GM23248 (cell line): ENCODE data around the gene ANKRD35. TPM values are rescaled to one million over a fixed set of nuclear protein-coding genes. Genes with fewer than 3 reads are reported as not detected.
A peak's percentile ranks its signal among the peaks of the same experiment; 100 is the strongest.

ENCODE experiments used
- DNase-seq: peaks from one replicate; pipeline ENCODE4 v3.0.0-alpha.2; 2015
- H2AFZ ChIP-seq: fragments of 200-600 bp; sonication (generic); 2 replicates; pipeline ENCODE4 v1.6.1; 2016; ENCODE audit warnings: antibody characterized with exemption
- H3F3A ChIP-seq: fragments of 200-600 bp; sonication (generic); 2 replicates; pipeline ENCODE4 v1.6.1; 2016; ENCODE audit warnings: mild to moderate bottlenecking, antibody characterized with exemption, mixed run types; ENCODE audit not compliant: insufficient read depth
- H3K27ac ChIP-seq: fragments of 200-600 bp; sonication (generic); 2 replicates; pipeline ENCODE4 v1.5.1; 2016; ENCODE audit warnings: mild to moderate bottlenecking
- H3K27me3 ChIP-seq: fragments of 200-600 bp; sonication (generic); replicated peaks from 2 replicates; pipeline ENCODE4 v1.6.1; 2016; ENCODE audit warnings: mild to moderate bottlenecking; ENCODE audit not compliant: insufficient read depth
- H3K36me3 ChIP-seq: fragments of 200-600 bp; sonication (generic); 2 replicates; pipeline ENCODE4 v1.6.1; 2016; ENCODE audit warnings: low read depth, mild to moderate bottlenecking
- H3K4me1 ChIP-seq: fragments of 200-600 bp; sonication (generic); 2 replicates; pipeline ENCODE4 v1.6.1; 2016; ENCODE audit warnings: mild to moderate bottlenecking; ENCODE audit not compliant: insufficient read depth
- H3K4me2 ChIP-seq: fragments of 200-600 bp; sonication (generic); one replicate; pipeline ENCODE4 v1.6.1; 2016; ENCODE audit warnings: mild to moderate bottlenecking; ENCODE audit not compliant: unreplicated experiment
- H3K4me3 ChIP-seq: fragments of 200-600 bp; sonication (generic); 2 replicates; pipeline ENCODE4 v1.5.1; 2016; ENCODE audit warnings: mild to moderate bottlenecking
- H3K79me2 ChIP-seq: fragments of 200-600 bp; sonication (generic); 2 replicates; pipeline ENCODE4 v1.6.1; 2016; ENCODE audit warnings: mild to moderate bottlenecking; ENCODE audit not compliant: insufficient read depth
- H3K9ac ChIP-seq: fragments of 200-600 bp; sonication (generic); 2 replicates; pipeline ENCODE4 v1.6.1; 2016; ENCODE audit warnings: mild to moderate bottlenecking
- H3K9me2 ChIP-seq: fragments of 200-600 bp; sonication (generic); 2 replicates; pipeline ENCODE4 v1.6.1; 2016; ENCODE audit warnings: mixed run types, mild to moderate bottlenecking, moderate library complexity; ENCODE audit not compliant: insufficient read depth
- H3K9me3 ChIP-seq: fragments of 200-600 bp; sonication (generic); one replicate; pipeline ENCODE4 v1.6.1; 2017; ENCODE audit warnings: low read depth
- H4K20me1 ChIP-seq: fragments of 200-600 bp; sonication (generic); 2 replicates; pipeline ENCODE4 v1.6.0; 2016; ENCODE audit not compliant: insufficient read depth
- EZH2 ChIP-seq: fragments of 200-600 bp; sonication (generic); IDR thresholded peaks from 2 replicates; pipeline ENCODE4 v1.6.1; 2018; ENCODE audit warnings: antibody characterized with exemption, mild to moderate bottlenecking; ENCODE audit not compliant: insufficient read depth, poor library complexity, severe bottlenecking
- EZH2phosphoT487 ChIP-seq: fragments of 200-600 bp; sonication (generic); IDR thresholded peaks from 2 replicates; pipeline ENCODE4 v1.6.1; 2018; ENCODE audit warnings: antibody characterized with exemption, moderate library complexity, mild to moderate bottlenecking, low read depth; ENCODE audit not compliant: insufficient read depth
- WGBS, 2 experiments: methylation state at CpG; one replicate each; pipeline ENCODE4 v1.1.6; 2015 to 2017; ENCODE audit warnings: low lambda C conversion rate in 2 of 2, low coverage in 1 of 2; ENCODE audit errors: missing lambda C conversion rate in 2 of 2; 5-methylcytosine and 5-hydroxymethylcytosine counted together
- in situ Hi-C: fragments of 300-500 bp; cut with MboI; formaldehyde crosslinking; loops from 2 replicates; pipeline ENCODE4 v1.15.0; 2020
- polyA plus RNA-seq: library from polyadenylated mRNA; unstranded; fragments of >200 nt; fragmentation: Nextera tagmentation; extraction: Ambion mirVana; gene quantifications from 2 replicates; pipeline ENCODE4 v1.2.1, GENCODE V29; 2016
- total RNA-seq: library from RNA; depleted of rRNA; stranded (reverse); fragments of >200 nt; shearing (Covaris generic); gene quantifications from 2 replicates; pipeline ENCODE4 v1.2.3, GENCODE V29; 2014

The ANKRD35 gene
- total and polyA plus RNA-seq, 2 experiments from 2014 or later, result 0.65 to 3.4 TPM

- H3K27ac ChIP-seq, result no peak overlapping the region
- H4K20me1 ChIP-seq, result no peaks in the 10 kb centered on the region
- H3K4me3 ChIP-seq, result no peak overlapping the region
- no peaks in the 10 kb centered on the region for H3F3A ChIP-seq
- in situ Hi-C loops, result no loop called here
- no peaks in the 10 kb centered on the region for H3K27me3 ChIP-seq
- no peak for DNase-seq
- no peaks in the 10 kb centered on the region for H3K9me2 ChIP-seq
- H2AFZ ChIP-seq, result no peak overlapping the region
- peaks cover under 1% of the 10 kb centered on the region for H3K79me2 ChIP-seq
- H3K4me2 ChIP-seq, result no peak overlapping the region
- no peak overlapping the region for H3K9ac ChIP-seq
- 52 to 59% methylated on average over 5 of the region's 5 CpGs for WGBS, 2 experiments
- TF ChIP-seq EZH2phosphoT487 (no peak), EZH2 (no peak)
- H3K9me3 ChIP-seq, result no peaks in the 10 kb centered on the region
- H3K4me1 ChIP-seq, result no peaks in the 10 kb centered on the region
- no peaks in the 10 kb centered on the region for H3K36me3 ChIP-seq
Observed at GRCh38 chr1:145863282-145864018, 22.2 kb downstream of the ANKRD35 start.

- in situ Hi-C loops, result loop anchor here (10.0 kb wide), 1 partner anchor 105 kb away; no protein-coding TSS in a partner anchor
Observed at GRCh38 chr1:145859491-145860023, 26.1 kb downstream of the ANKRD35 start.

GRCh38 chr1:145858901-145859490 is 26.7 kb downstream of the ANKRD35 start, which contains the start of gene PIAS3:
Gene PIAS3, minus strand, starts transcription at chr1:145859081. Its CDS starts 91 bp downstream, at chr1:145858990.
- no peak for TF ChIP-seq EZH2
- no peak for TF ChIP-seq EZH2phosphoT487
- Histone ChIP-seq H3K9me3 (no peaks in the 10 kb centered on the region), H3K27me3 (no peaks in the 10 kb centered on the region), H2AFZ (peak within 1 kb of the TSS; percentile 89), H3K4me2 (peak within 1 kb of the TSS; percentile 85), H3K36me3 (peaks cover 20% of the 10 kb centered on the region), H3K4me3 (peak within 1 kb of the TSS; percentile 96), H3K4me1 (peaks cover 11% of the 10 kb centered on the region; the same call in 1 of the 2 replicates), H3F3A (no peaks in the 10 kb centered on the region), H3K9ac (peak within 1 kb of the TSS; percentile 86), H3K9me2 (no peaks in the 10 kb centered on the region), H3K79me2 (peaks cover 26% of the 10 kb centered on the region), H4K20me1 (no peaks in the 10 kb centered on the region), H3K27ac (peak within 1 kb of the TSS; percentile 77)
- in situ Hi-C loops, result loop anchor here (10.0 kb wide), 1 partner anchor 104 kb away; no protein-coding TSS in a partner anchor
- DNase-seq, result peak; percentile 99
- 0 to 1% methylated on average over 29 to 42 of the region's 42 CpGs for WGBS, 2 experiments

More at GRCh38 chr1:145859491-145860023, 26.1 kb downstream of the ANKRD35 start:
- peak overlapping the region; percentile 86 for H3K9ac ChIP-seq
- peaks cover 11% of the 10 kb centered on the region; the same call in 1 of the 2 replicates for H3K4me1 ChIP-seq
- no peaks in the 10 kb centered on the region for H4K20me1 ChIP-seq
- WGBS, 2 experiments, result 1% methylated on average over 33 to 38 of the region's 41 CpGs
- H3K36me3 ChIP-seq, result peaks cover 15% of the 10 kb centered on the region
- peak; percentile 97 for DNase-seq
- no peaks in the 10 kb centered on the region for H3F3A ChIP-seq
- peak overlapping the region; percentile 89 for H2AFZ ChIP-seq
- peak overlapping the region; percentile 79 for H3K4me2 ChIP-seq
- peak overlapping the region; percentile 96 for H3K4me3 ChIP-seq
- peaks cover 26% of the 10 kb centered on the region for H3K79me2 ChIP-seq
- H3K27me3 ChIP-seq, result no peaks in the 10 kb centered on the region
- no peaks in the 10 kb centered on the region for H3K9me3 ChIP-seq
- H3K27ac ChIP-seq, result peak overlapping the region; percentile 77
- H3K9me2 ChIP-seq, result no peaks in the 10 kb centered on the region
- TF ChIP-seq EZH2phosphoT487 (no peak), EZH2 (no peak)

GRCh38 chr1:145858238-145858900 is 27.3 kb downstream of the ANKRD35 start:
- peak overlapping the region; percentile 77 for H3K27ac ChIP-seq
- in situ Hi-C loops, result loop anchor here (10.0 kb wide), 1 partner anchor 104 kb away; no protein-coding TSS in a partner anchor
- DNase-seq, result peak; percentile 81
- 3% methylated on average over 13 to 35 of the region's 35 CpGs for WGBS, 2 experiments
- H4K20me1 ChIP-seq, result no peaks in the 10 kb centered on the region
- peak overlapping the region; percentile 85 for H3K4me2 ChIP-seq
- H3K9ac ChIP-seq, result peak overlapping the region; percentile 86
- H3K9me2 ChIP-seq, result no peaks in the 10 kb centered on the region
- H3K27me3 ChIP-seq, result no peaks in the 10 kb centered on the region
- TF ChIP-seq EZH2 (no peak), EZH2phosphoT487 (no peak)
- peaks cover 11% of the 10 kb centered on the region; the same call in 1 of the 2 replicates for H3K4me1 ChIP-seq
- peak overlapping the region; percentile 96 for H3K4me3 ChIP-seq
- H2AFZ ChIP-seq, result peak overlapping the region; percentile 89
- H3K36me3 ChIP-seq, result peaks cover 20% of the 10 kb centered on the region
- H3K79me2 ChIP-seq, result peaks cover 26% of the 10 kb centered on the region
- no peaks in the 10 kb centered on the region for H3F3A ChIP-seq
- H3K9me3 ChIP-seq, result no peaks in the 10 kb centered on the region
